Measurements from ENCODE around the gene CFAP54. TPM values are rescaled to one million over a fixed set of nuclear protein-coding genes. Genes with fewer than 3 reads are reported as not detected.
A peak's percentile ranks its signal among the peaks of the same experiment; 100 is the strongest.

Gene CFAP54
- polyA plus RNA-seq, 3 donors, result not detected

DNA sequence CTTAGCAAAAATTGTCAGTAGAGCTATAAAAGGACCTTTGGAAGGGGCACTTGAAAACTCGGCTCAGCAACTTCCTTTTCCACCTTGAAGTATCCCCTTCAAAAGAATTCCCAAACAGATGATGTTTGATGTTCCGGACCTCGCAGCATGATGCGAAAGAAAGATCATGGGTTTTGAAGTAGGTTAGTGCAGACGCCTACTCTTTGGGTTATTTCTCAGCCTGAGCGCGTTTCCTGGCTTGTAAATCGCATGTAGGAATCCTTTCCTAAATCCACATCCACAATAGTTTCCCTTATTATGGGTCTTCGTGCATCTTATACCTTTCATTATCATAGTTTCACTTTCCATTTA lies 417.1 kb downstream of the CFAP54 start:
- H3K4me3 ChIP-seq (replicated peaks in 1 of 3; ENCODE audit: low read depth in 2 of 3, low read length in 3 of 3), result peak overlapping the region; percentile 88 to 99 (median 94)
- TF ChIP-seq, protein P1, sequence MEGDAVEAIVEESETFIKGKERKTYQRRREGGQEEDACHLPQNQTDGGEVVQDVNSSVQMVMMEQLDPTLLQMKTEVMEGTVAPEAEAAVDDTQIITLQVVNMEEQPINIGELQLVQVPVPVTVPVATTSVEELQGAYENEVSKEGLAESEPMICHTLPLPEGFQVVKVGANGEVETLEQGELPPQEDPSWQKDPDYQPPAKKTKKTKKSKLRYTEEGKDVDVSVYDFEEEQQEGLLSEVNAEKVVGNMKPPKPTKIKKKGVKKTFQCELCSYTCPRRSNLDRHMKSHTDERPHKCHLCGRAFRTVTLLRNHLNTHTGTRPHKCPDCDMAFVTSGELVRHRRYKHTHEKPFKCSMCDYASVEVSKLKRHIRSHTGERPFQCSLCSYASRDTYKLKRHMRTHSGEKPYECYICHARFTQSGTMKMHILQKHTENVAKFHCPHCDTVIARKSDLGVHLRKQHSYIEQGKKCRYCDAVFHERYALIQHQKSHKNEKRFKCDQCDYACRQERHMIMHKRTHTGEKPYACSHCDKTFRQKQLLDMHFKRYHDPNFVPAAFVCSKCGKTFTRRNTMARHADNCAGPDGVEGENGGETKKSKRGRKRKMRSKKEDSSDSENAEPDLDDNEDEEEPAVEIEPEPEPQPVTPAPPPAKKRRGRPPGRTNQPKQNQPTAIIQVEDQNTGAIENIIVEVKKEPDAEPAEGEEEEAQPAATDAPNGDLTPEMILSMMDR (IDR thresholded peaks at IDR 0.05), result no peak
- peaks cover 44% of the 10 kb centered on the region for H3K79me2 ChIP-seq (ENCODE audit: insufficient read depth, low read length)
- peaks cover 2 to 4% of the 10 kb centered on the region in 2 donors for H3K27me3 ChIP-seq (ENCODE audit: control insufficient read depth in 2 of 2, insufficient read depth in 2 of 2, low read length in 2 of 2)
- H2AFZ ChIP-seq (ENCODE audit: insufficient read depth, low read depth, low read length, poor library complexity, severe bottlenecking), result peak overlapping the region; percentile 95
- peak overlapping the region; percentile 67 for H3K4me2 ChIP-seq (replicated peaks; ENCODE audit: extremely low read depth, low read length, poor library complexity, severe bottlenecking)
- peak overlapping the region; percentile 88 for H3K9ac ChIP-seq (ENCODE audit: insufficient read depth, low read length, poor library complexity, severe bottlenecking)
- H3K36me3 ChIP-seq (replicated peaks in 1 of 2; ENCODE audit: control insufficient read depth in 1 of 2, insufficient read depth in 2 of 2, low read length in 2 of 2), result no peaks in the 10 kb centered on the region
- peaks cover 36 to 41% of the 10 kb centered on the region in 2 donors for H3K4me1 ChIP-seq (ENCODE audit: control insufficient read depth in 1 of 2, insufficient read depth in 2 of 2, low read length in 2 of 2)
- DNase-seq, result no peak
- no peaks in the 10 kb centered on the region for H3K9me3 ChIP-seq (replicated peaks in 1 of 2; ENCODE audit: control insufficient read depth in 1 of 2, insufficient read depth in 1 of 2, low read length in 2 of 2)
- Mint-ChIP-seq H3K9me3 (no peaks in the 10 kb centered on the region), H3K4me1 (peaks cover 37% of the 10 kb centered on the region), H3K36me3 (no peaks in the 10 kb centered on the region), H3K4me3 (peak overlapping the region; percentile 90 to 92), H3K27me3 (ENCODE audit: low read depth in 3 of 3) (peaks cover 0 to 13% (median 2%) of the 10 kb centered on the region in 3 donors), H3K27ac (peak overlapping the region; percentile 87 to 94 (median 91))
- 0% methylated on average over 1 of the region's 9 CpGs for WGBS (ENCODE audit: insufficient coverage)
- intact Hi-C loops (cut with micrococcal nuclease), result no loop called here
- H4K20me1 ChIP-seq (ENCODE audit: insufficient read depth, low read length), result no peaks in the 10 kb centered on the region
- peak overlapping the region; percentile 83 to 96 for H3K27ac ChIP-seq (ENCODE audit: low read depth in 1 of 2, low read length in 2 of 2)

DNA sequence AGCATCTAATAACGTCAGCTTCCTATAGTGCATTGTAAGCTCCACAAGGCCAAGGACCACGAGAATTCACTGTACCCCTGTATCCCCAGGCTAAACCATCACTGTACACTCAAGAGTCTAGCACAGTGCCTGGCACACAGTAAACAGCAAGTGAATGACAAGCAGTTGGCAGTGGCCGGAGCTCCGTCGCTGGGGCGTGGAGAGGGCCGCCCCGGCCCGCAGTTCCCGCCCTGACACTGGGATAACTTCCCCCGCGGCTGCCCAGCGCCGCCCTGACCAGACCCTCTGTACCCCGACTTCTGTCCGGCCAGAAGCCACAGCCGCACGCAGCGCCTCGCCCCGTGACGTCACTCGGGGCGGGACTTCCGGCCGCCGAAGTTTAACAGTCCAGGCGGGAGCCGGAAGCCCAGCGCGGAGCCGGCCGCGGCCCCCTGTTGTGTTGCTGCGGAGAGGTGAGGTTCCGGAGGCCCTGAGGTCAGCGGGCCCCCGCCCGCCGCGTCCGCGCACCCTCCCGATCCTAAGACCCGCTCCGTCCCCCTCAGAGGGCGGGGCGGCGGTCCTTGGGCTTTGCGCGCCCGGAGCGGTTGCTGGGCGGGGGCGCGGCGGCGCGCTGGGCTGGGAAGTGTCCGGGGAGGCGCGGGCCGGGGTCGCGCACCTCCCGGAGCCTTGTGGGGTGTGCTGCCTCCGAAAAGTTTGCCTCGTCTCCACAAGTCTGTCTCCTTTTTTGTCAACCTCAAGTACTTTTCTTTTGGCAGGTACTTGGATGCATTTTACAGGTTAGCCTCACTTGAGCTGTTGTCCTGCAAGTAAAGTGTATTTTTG lies 417.7 kb downstream of the CFAP54 start, which contains the start of gene NEDD1:
Gene NEDD1, plus strand, starts transcription at position 409 of the 822 bp plus-strand sequence. CDS start 2,503 bp downstream, outside the sequence.
- no peaks in the 10 kb centered on the region for H3K9me3 ChIP-seq (replicated peaks in 1 of 2; ENCODE audit: control insufficient read depth in 1 of 2, insufficient read depth in 1 of 2, low read length in 2 of 2)
- Mint-ChIP-seq H3K4me1 (peaks cover 40% of the 10 kb centered on the region), H3K36me3 (no peaks in the 10 kb centered on the region), H3K27ac (peak within 1 kb of the TSS; percentile 88 to 94 (median 92)), H3K27me3 (ENCODE audit: low read depth in 3 of 3) (peaks cover 0 to 13% (median 2%) of the 10 kb centered on the region in 3 donors), H3K4me3 (peak within 1 kb of the TSS; percentile 90 to 92), H3K9me3 (no peaks in the 10 kb centered on the region)
- peak within 1 kb of the TSS; percentile 67 for H3K4me2 ChIP-seq (replicated peaks; ENCODE audit: extremely low read depth, low read length, poor library complexity, severe bottlenecking)
- peak within 1 kb of the TSS; percentile 88 for H3K9ac ChIP-seq (ENCODE audit: insufficient read depth, low read length, poor library complexity, severe bottlenecking)
- peaks cover 49% of the 10 kb centered on the region for H3K79me2 ChIP-seq (ENCODE audit: insufficient read depth, low read length)
- H2AFZ ChIP-seq (ENCODE audit: insufficient read depth, low read depth, low read length, poor library complexity, severe bottlenecking), result peak within 1 kb of the TSS; percentile 95
- peak within 1 kb of the TSS; percentile 83 to 96 for H3K27ac ChIP-seq (ENCODE audit: low read depth in 1 of 2, low read length in 2 of 2)
- no peaks in the 10 kb centered on the region for H4K20me1 ChIP-seq (ENCODE audit: insufficient read depth, low read length)
- intact Hi-C loops (cut with micrococcal nuclease), result no loop called here
- TF ChIP-seq, protein P1 (IDR thresholded peaks at IDR 0.05), result no peak
- peaks cover 2 to 4% of the 10 kb centered on the region in 2 donors for H3K27me3 ChIP-seq (ENCODE audit: control insufficient read depth in 2 of 2, insufficient read depth in 2 of 2, low read length in 2 of 2)
- WGBS (ENCODE audit: insufficient coverage), result under 1% methylated on average over 61 of the region's 68 CpGs
- H3K4me3 ChIP-seq (replicated peaks in 1 of 3; ENCODE audit: low read depth in 2 of 3, low read length in 3 of 3), result peak within 1 kb of the TSS; percentile 88 to 99 (median 94)
- peaks cover 36 to 41% of the 10 kb centered on the region in 2 donors for H3K4me1 ChIP-seq (ENCODE audit: control insufficient read depth in 1 of 2, insufficient read depth in 2 of 2, low read length in 2 of 2)
- H3K36me3 ChIP-seq (replicated peaks in 1 of 2; ENCODE audit: control insufficient read depth in 1 of 2, insufficient read depth in 2 of 2, low read length in 2 of 2), result no peaks in the 10 kb centered on the region
- DNase-seq, result peak; percentile 81 to 84 (median 82)

All from CD14-positive monocyte (primary cell).